HepG2 (cell line): ENCODE data around the gene GABBR2.

Experiments used
- CTCF ChIP-seq: sonication (generic); formaldehyde crosslinking; IDR thresholded peaks from 2 replicates; pipeline ENCODE4 v1.5.0; 2020; ENCODE audit warnings: mild to moderate bottlenecking, missing genetic modification reagents, moderate library complexity
- ETV6 ChIP-seq: sonication (generic); formaldehyde crosslinking; conservative IDR thresholded peaks from 2 replicates; pipeline ENCODE4 v1.4.0; 2020; ENCODE audit warnings: missing genetic modification reagents
- FOXJ3 ChIP-seq: sonication (generic); formaldehyde crosslinking; IDR thresholded peaks from 2 replicates; pipeline ENCODE4 v1.4.0; 2020; ENCODE audit warnings: missing genetic modification reagents, mild to moderate bottlenecking, borderline replicate concordance
- FOXM1 ChIP-seq: sonication (generic); formaldehyde crosslinking; IDR thresholded peaks from 2 replicates; pipeline ENCODE4 v1.5.0; 2020; ENCODE audit warnings: missing genetic modification reagents
- GATAD2A ChIP-seq: IDR thresholded peaks from 2 replicates; pipeline ENCODE4 v1.6.1; 2016
- KDM5A ChIP-seq: fragments of 200-600 bp; sonication (generic); IDR thresholded peaks from 2 replicates; pipeline ENCODE4 v1.7.0; 2018; ENCODE audit warnings: antibody characterized with exemption, mild to moderate bottlenecking, low read length, borderline replicate concordance
- KDM5B ChIP-seq: sonication (generic); formaldehyde crosslinking; IDR thresholded peaks from 2 replicates; pipeline ENCODE4 v1.4.0; 2020; ENCODE audit warnings: missing genetic modification reagents, mild to moderate bottlenecking, borderline replicate concordance
- KLF16 ChIP-seq, 2 experiments: sonication (generic) in 1 of 2; formaldehyde crosslinking in 1 of 2; IDR thresholded peaks; 2 replicates each; pipeline versions ENCODE4 v1.6.1 to v1.8.0; 2016 to 2023; ENCODE audit warnings: missing genetic modification reagents in 2 of 2, missing compliant biosample characterization in 1 of 2
- MAX ChIP-seq: IDR thresholded peaks from 2 replicates; pipeline ENCODE4 v1.6.1; 2012; ENCODE audit warnings: inconsistent platforms
- MXD4 ChIP-seq: IDR thresholded peaks from 2 replicates; pipeline ENCODE4 v1.6.1; 2016; ENCODE audit warnings: mild to moderate bottlenecking, missing biosample characterization, missing genetic modification reagents
- NR1H2 ChIP-seq: sonication (generic); formaldehyde crosslinking; IDR thresholded peaks from 2 replicates; pipeline ENCODE4 v1.8.1; 2022; ENCODE audit warnings: low read depth, missing genetic modification reagents, borderline replicate concordance
- REST ChIP-seq, 2 experiments: IDR thresholded peaks; 2 replicates each; pipeline ENCODE4 v1.6.1; 2011 to 2012; ENCODE audit warnings: low read length in 2 of 2, borderline replicate concordance in 1 of 2, low read depth in 1 of 2, mild to moderate bottlenecking in 1 of 2, moderate library complexity in 1 of 2
- ZNF354B ChIP-seq: sonication (generic); formaldehyde crosslinking; IDR thresholded peaks from 2 replicates; pipeline ENCODE4 v1.8.0; 2022; ENCODE audit warnings: mild to moderate bottlenecking, missing genetic modification reagents
- TF ChIP-seq, protein P1 (sequence below): IDR thresholded peaks from 2 replicates; pipeline ENCODE4 v1.6.1; 2016; ENCODE audit warnings: missing compliant biosample characterization, missing genetic modification reagents, borderline replicate concordance

DNA sequence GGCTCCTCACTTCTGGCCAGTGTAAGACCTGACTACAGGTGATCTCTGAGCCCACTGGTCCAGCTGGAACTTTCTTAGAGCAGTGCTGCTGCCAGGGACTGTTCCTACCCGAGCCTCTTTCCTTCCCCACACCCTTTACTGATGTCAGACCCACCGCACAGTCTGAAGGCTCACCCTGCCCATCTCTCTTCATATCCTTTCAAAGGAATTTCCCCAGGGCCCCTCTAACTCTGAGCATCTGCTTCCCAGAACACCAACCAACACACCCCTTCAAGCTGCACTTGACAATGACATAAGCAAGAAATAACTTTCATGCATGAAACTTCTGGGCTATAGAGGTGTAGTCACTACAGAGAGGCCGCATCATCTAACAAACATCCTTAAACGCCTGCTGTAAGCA is 119.6 kb downstream of the GABBR2 start:
- TF ChIP-seq CTCF (no peak), KDM5B (CRISPR knock-in tag) (no peak), MAX (no peak), ETV6 (CRISPR knock-in tag) (no peak), NR1H2 (CRISPR knock-in tag) (no peak), REST (IDR thresholded peaks at IDR 0.05; ENCODE audit: borderline replicate concordance in 1 of 2, low read depth in 1 of 2, low read length in 2 of 2) (no peak), KLF16 (CRISPR knock-in tag; IDR thresholded peaks at IDR 0.05) (no peak), ZNF354B (CRISPR knock-in tag) (no peak), FOXJ3 (no peak), GATAD2A (CRISPR knock-in tag) (no peak), MXD4 (CRISPR knock-in tag) (no peak), KDM5A (no peak), FOXM1 (CRISPR knock-in tag) (no peak)
- TF ChIP-seq, protein P1, sequence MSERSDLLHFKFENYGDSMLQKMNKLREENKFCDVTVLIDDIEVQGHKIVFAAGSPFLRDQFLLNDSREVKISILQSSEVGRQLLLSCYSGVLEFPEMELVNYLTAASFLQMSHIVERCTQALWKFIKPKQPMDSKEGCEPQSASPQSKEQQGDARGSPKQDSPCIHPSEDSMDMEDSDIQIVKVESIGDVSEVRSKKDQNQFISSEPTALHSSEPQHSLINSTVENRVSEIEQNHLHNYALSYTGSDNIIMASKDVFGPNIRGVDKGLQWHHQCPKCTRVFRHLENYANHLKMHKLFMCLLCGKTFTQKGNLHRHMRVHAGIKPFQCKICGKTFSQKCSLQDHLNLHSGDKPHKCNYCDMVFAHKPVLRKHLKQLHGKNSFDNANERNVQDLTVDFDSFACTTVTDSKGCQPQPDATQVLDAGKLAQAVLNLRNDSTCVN (CRISPR knock-in tag), result no peak
